Activated CD8-positive, alpha-beta T cell treated with anti-CD3 and anti-CD28 coated beads for 36 hours (primary cell): ENCODE results near the gene KRTAP12-4. TPM values are rescaled to one million over a fixed set of nuclear protein-coding genes. Genes with fewer than 3 reads are reported as not detected.

Source experiments
- ATAC-seq: fragments of 200-7000 bp; cut with Tn5 transposase; one replicate; pipeline ENCODE4 v1.10.0; 2021; ENCODE audit warnings: mild to moderate bottlenecking, moderate library complexity
- CTCF ChIA-PET: fragments of 350-600 bp; sonication (Branson Sonifier 250); formaldehyde crosslinking; loops from one replicate; lab custom pipeline; 2021; ENCODE audit warnings: antibody characterized with exemption; lab: Charles Lee
- POLR2A ChIA-PET: fragments of 350-600 bp; sonication (Branson Sonifier 250); formaldehyde crosslinking; loops from one replicate; lab custom pipeline; 2021; ENCODE audit warnings: antibody characterized with exemption; lab: Charles Lee
- DNase-seq: peaks from one replicate; pipeline ENCODE4 v3.0.0-alpha.2; 2020
- H3K27ac Mint-ChIP-seq: one replicate; pipeline ENCODE4 v1.8.0; 2021; ENCODE audit warnings: mild to moderate bottlenecking, mixed read lengths
- H3K27me3 Mint-ChIP-seq: one replicate; pipeline ENCODE4 v1.8.0; 2021; ENCODE audit warnings: mixed read lengths
- H3K36me3 Mint-ChIP-seq: one replicate; pipeline ENCODE4 v1.8.0; 2021; ENCODE audit warnings: low read depth, mixed read lengths
- H3K4me1 Mint-ChIP-seq: one replicate; pipeline ENCODE4 v1.8.0; 2021; ENCODE audit warnings: low read depth, mixed read lengths
- H3K4me3 Mint-ChIP-seq: one replicate; pipeline ENCODE4 v1.8.0; 2021; ENCODE audit warnings: mild to moderate bottlenecking, moderate library complexity, mixed read lengths
- H3K9me3 Mint-ChIP-seq: one replicate; pipeline ENCODE4 v1.8.0; 2021; ENCODE audit warnings: mixed read lengths
- intact Hi-C: fragments of 100-400 bp; cut with micrococcal nuclease; formaldehyde crosslinking; loops from one replicate; pipeline ENCODE4 v1.10.0; 2022
- total RNA-seq, 2 experiments: library from RNA; stranded (reverse); gene quantifications; one replicate each; pipeline ENCODE4 v1.2.3, GENCODE V29; 2021
- TF ChIP-seq, protein P1 (sequence below): fragments of 200-600 bp; IDR thresholded peaks from one replicate; pipeline ENCODE4 v1.8.0; 2022; ENCODE audit warnings: antibody characterized with exemption, mild to moderate bottlenecking

Gene KRTAP12-4
- total RNA-seq, 2 experiments from 2014 or later = not detected

DNA sequence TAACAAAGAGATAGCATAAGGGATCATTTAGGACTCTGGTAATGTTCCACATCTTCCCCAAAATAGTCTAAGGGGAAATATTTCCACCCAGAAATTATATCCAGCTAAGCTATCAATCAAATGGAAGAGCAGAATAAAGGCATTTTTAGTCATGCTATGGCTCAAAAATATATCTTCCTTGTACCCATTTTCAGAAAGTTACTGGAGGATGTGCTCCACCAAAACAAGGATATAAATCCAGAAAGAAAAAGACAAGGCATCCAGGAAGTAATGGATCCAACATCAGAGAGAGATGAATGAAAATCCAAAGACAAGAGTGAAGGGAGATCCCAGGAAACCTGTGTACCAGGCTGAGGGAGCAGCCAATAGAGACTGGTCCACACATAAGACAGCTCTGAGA lies 45.3 kb downstream of the KRTAP12-4 start:
- H3K4me3 Mint-ChIP-seq = no peak overlapping the region
- H3K36me3 Mint-ChIP-seq = no peaks in the 10 kb centered on the region
- H3K4me1 Mint-ChIP-seq = no peaks in the 10 kb centered on the region
- ChIA-PET POLR2A (no interaction called here), CTCF (no interaction called here)
- ATAC-seq (no peak), DNase-seq (no peak)
- H3K27ac Mint-ChIP-seq = no peak overlapping the region
- H3K9me3 Mint-ChIP-seq = peaks cover 19% of the 10 kb centered on the region
- TF ChIP-seq, protein P1, sequence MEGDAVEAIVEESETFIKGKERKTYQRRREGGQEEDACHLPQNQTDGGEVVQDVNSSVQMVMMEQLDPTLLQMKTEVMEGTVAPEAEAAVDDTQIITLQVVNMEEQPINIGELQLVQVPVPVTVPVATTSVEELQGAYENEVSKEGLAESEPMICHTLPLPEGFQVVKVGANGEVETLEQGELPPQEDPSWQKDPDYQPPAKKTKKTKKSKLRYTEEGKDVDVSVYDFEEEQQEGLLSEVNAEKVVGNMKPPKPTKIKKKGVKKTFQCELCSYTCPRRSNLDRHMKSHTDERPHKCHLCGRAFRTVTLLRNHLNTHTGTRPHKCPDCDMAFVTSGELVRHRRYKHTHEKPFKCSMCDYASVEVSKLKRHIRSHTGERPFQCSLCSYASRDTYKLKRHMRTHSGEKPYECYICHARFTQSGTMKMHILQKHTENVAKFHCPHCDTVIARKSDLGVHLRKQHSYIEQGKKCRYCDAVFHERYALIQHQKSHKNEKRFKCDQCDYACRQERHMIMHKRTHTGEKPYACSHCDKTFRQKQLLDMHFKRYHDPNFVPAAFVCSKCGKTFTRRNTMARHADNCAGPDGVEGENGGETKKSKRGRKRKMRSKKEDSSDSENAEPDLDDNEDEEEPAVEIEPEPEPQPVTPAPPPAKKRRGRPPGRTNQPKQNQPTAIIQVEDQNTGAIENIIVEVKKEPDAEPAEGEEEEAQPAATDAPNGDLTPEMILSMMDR = no peak
- peaks cover 3% of the 10 kb centered on the region for H3K27me3 Mint-ChIP-seq
- intact Hi-C loops = no loop called here

- Mint-ChIP-seq H3K4me1 (no peaks in the 10 kb centered on the region), H3K36me3 (no peaks in the 10 kb centered on the region), H3K4me3 (no peak overlapping the region), H3K9me3 (peaks cover 18% of the 10 kb centered on the region), H3K27me3 (peaks cover 3% of the 10 kb centered on the region), H3K27ac (no peak overlapping the region)
- POLR2A ChIA-PET = interaction anchor here (1.0 kb wide), 1 partner anchor 12 kb away, joined by 3 read pairs; no protein-coding TSS in a partner anchor
- TF ChIP-seq, protein P1 = no peak
- no peak for ATAC-seq
- DNase-seq = no peak
- CTCF ChIA-PET = no interaction called here
- intact Hi-C loops = no loop called here
Measured at GRCh38 chr21:44606495-44606894, 48.0 kb downstream of the KRTAP12-4 start.

Other genes starting within 250 kb of the KRTAP12-4 start
- 1 to 10 TPM; 1.8 to 1.9 TPM for gene LRRC3, start 199.1 kb downstream of the KRTAP12-4 start, total RNA-seq
- not detected for gene KRTAP10-1, start 114.5 kb downstream of the KRTAP12-4 start, total RNA-seq
- gene KRTAP10-2, start 103.2 kb downstream of the KRTAP12-4 start, total RNA-seq = not detected
- not detected for gene KRTAP10-3, start 95.9 kb downstream of the KRTAP12-4 start, total RNA-seq
- not detected for gene KRTAP10-4, start 80.9 kb downstream of the KRTAP12-4 start, total RNA-seq
- gene KRTAP10-5, start 74.1 kb downstream of the KRTAP12-4 start, total RNA-seq = not detected
- gene KRTAP10-6, start 62.2 kb downstream of the KRTAP12-4 start, total RNA-seq = not detected
- gene KRTAP10-7, start 54.1 kb downstream of the KRTAP12-4 start, total RNA-seq = not detected
- not detected for gene KRTAP10-8, start 42.6 kb downstream of the KRTAP12-4 start, total RNA-seq
- not detected for gene KRTAP10-9, start 27.6 kb downstream of the KRTAP12-4 start, total RNA-seq
- not detected for gene KRTAP10-10, start 17.3 kb downstream of the KRTAP12-4 start, total RNA-seq
- gene KRTAP10-11, start 8.2 kb downstream of the KRTAP12-4 start, total RNA-seq = not detected
- gene KRTAP12-3, start 3.3 kb upstream of the KRTAP12-4 start, total RNA-seq = not detected
- gene KRTAP12-2, start 12.3 kb upstream of the KRTAP12-4 start, total RNA-seq = not detected
- not detected for gene KRTAP12-1, start 27.5 kb upstream of the KRTAP12-4 start, total RNA-seq
- gene KRTAP10-12, start 42.5 kb upstream of the KRTAP12-4 start, total RNA-seq = not detected
- not detected for gene TSPEAR, start 56.9 kb upstream of the KRTAP12-4 start, total RNA-seq
- gene UBE2G2, start 147.2 kb upstream of the KRTAP12-4 start, total RNA-seq = 100 to 1,000 TPM; 113 to 115 TPM
- 10 to 100 TPM; 69.8 to 72.9 TPM for gene SUMO3, start 163.4 kb upstream of the KRTAP12-4 start, total RNA-seq
- gene PTTG1IP, start 219.0 kb upstream of the KRTAP12-4 start, total RNA-seq = 10 to 100 TPM; 60.7 to 61.8 TPM